Neural cell (in vitro differentiated cells): ENCODE results near the gene TFEB.

Source experiments
- CTCF ChIP-seq: fragments of 450-650 bp; IDR thresholded peaks from 2 replicates; pipeline ENCODE4 v1.5.1; 2014; ENCODE audit warnings: antibody characterized with exemption, mild to moderate bottlenecking, moderate library complexity; ENCODE audit not compliant: poor library complexity, severe bottlenecking
- EP300 ChIP-seq: fragments of 450-650 bp; conservative IDR thresholded peaks from 2 replicates; pipeline ENCODE4 v1.6.1; 2014; ENCODE audit warnings: antibody characterized with exemption, mild to moderate bottlenecking, moderate library complexity; ENCODE audit not compliant: poor library complexity, severe bottlenecking
- EZH2 ChIP-seq: fragments of 200-600, 300-800 bp; shearing (Covaris generic), sonication (generic); IDR thresholded peaks from 2 replicates; pipeline ENCODE4 v1.6.1; 2014; ENCODE audit warnings: antibody characterized with exemption, low read length, borderline replicate concordance, mild to moderate bottlenecking; ENCODE audit not compliant: insufficient read depth, poor library complexity, severe bottlenecking
- POLR2AphosphoS5 ChIP-seq: IDR thresholded peaks from 2 replicates; pipeline ENCODE4 v1.6.1; 2012
- TF ChIP-seq, protein P1 (sequence below): IDR thresholded peaks from 2 replicates; pipeline ENCODE4 v1.6.1; 2012; ENCODE audit warnings: borderline replicate concordance

DNA sequence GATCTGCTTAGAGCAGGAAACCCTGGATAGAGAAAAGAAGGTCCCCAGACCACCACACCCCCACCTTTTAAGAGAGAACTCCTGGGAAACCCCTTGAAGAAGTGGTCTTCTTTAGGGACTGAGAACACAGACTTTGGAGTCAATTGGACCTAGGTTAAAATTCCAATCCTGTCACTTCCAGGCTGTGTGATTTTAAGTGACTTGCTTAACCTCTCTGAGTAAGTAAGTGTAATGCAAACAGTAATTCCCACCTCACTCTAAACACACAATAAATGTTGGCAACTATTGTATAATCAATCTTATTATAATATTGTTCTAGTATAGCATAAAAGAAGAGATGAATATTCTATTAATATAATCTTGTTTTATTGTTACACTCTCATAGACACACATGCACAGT, 3.3 kb downstream of the TFEB start:
- TF ChIP-seq CTCF (no peak), EZH2 (no peak), POLR2AphosphoS5 (no peak), EP300 (no peak)
- TF ChIP-seq, protein P1, sequence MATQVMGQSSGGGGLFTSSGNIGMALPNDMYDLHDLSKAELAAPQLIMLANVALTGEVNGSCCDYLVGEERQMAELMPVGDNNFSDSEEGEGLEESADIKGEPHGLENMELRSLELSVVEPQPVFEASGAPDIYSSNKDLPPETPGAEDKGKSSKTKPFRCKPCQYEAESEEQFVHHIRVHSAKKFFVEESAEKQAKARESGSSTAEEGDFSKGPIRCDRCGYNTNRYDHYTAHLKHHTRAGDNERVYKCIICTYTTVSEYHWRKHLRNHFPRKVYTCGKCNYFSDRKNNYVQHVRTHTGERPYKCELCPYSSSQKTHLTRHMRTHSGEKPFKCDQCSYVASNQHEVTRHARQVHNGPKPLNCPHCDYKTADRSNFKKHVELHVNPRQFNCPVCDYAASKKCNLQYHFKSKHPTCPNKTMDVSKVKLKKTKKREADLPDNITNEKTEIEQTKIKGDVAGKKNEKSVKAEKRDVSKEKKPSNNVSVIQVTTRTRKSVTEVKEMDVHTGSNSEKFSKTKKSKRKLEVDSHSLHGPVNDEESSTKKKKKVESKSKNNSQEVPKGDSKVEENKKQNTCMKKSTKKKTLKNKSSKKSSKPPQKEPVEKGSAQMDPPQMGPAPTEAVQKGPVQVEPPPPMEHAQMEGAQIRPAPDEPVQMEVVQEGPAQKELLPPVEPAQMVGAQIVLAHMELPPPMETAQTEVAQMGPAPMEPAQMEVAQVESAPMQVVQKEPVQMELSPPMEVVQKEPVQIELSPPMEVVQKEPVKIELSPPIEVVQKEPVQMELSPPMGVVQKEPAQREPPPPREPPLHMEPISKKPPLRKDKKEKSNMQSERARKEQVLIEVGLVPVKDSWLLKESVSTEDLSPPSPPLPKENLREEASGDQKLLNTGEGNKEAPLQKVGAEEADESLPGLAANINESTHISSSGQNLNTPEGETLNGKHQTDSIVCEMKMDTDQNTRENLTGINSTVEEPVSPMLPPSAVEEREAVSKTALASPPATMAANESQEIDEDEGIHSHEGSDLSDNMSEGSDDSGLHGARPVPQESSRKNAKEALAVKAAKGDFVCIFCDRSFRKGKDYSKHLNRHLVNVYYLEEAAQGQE, result no peak
